Medulla oblongata (tissue), 1 donor: ENCODE measurements around the gene TBC1D10B.
"Not testable (repeated sequence)": the region's sequence is repeated elsewhere in the genome, so short reads cannot be mapped to it uniquely, and the experiment has no call there.

ENCODE experiments used
- DNase-seq: peaks from one replicate; pipeline ENCODE4 v3.0.0-alpha.2; 2015; ENCODE audit errors: extremely low spot score

Gene TBC1D10B

DNA sequence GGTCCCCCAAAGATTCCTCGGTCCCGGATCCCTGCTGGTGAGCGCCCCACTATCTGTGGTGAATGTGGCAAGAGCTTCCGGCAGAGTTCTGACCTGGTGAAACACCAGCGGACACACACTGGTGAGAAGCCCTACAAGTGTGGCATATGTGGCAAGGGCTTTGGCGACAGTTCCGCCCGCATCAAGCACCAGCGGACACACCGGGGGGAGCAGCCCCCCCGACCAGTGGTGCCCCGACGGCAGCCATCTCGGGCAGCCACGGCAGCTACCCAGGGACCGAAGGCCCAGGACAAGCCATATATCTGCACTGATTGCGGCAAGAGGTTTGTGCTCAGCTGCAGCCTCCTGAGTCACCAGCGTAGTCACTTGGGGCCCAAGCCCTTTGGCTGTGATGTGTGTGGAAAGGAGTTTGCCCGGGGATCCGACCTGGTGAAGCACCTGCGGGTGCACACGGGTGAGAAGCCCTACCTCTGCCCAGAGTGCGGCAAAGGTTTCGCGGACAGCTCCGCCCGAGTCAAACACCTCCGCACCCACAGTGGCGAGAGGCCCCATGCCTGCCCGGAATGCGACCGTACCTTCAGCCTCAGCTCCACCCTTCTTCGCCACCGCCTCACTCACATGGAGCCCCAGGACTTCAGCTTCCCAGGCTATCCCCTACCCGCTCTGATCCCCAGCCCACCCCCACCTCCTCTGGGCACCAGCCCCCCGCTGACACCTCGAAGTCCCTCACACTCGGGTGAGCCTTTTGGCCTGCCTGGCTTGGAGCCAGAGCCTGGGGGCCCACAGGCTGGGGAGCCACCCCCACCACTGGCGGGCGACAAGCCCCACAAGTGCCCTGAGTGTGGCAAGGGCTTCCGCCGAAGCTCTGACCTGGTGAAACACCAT, 27.7 kb upstream of the TBC1D10B start:
- DNase-seq = no peak

DNA sequence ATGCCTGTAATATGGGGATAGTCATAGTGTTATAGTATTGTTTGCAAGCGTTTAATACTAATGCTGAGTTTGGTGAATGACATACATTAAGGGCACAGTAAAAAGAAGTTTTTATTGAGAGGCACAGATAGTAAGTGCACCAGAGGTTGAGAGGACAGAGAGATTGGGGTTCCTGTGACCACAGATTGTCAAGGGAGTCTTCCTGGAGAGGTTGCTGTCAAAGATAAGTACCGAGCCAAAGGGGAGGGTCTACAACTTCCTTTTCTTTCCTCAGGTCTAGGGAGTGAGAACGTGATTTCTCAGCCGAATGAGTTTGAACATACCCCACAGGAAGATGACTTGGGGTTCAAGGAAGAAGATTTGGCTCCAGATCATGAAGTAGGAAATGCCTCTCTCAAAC, 26.8 kb upstream of the TBC1D10B start:
- no peak for DNase-seq

DNA sequence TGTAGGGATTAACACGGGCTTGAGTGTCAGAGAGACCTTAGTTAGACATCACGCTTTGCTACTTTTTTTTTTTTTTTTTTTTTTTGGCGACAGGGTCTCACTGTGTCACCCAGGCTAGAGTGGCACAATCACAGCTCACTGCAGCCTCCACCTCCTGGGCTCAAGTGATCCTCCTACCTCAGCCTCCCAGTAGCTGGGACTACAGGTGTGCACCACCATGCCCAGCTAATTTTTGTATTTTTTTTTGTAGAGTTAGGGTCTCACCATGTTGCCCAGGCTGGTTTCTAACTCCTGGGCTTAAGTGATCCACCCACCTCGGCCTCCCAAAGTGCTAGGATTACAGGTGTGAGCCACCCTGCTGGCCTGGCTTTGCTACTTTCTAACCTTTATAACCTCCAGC, 26.3 kb upstream of the TBC1D10B start:
- not testable (repeated sequence) for DNase-seq

- no peak for DNase-seq
These were observed 25.8 kb upstream of the TBC1D10B start for GRCh38 chr16:30395992-30396585.

DNA sequence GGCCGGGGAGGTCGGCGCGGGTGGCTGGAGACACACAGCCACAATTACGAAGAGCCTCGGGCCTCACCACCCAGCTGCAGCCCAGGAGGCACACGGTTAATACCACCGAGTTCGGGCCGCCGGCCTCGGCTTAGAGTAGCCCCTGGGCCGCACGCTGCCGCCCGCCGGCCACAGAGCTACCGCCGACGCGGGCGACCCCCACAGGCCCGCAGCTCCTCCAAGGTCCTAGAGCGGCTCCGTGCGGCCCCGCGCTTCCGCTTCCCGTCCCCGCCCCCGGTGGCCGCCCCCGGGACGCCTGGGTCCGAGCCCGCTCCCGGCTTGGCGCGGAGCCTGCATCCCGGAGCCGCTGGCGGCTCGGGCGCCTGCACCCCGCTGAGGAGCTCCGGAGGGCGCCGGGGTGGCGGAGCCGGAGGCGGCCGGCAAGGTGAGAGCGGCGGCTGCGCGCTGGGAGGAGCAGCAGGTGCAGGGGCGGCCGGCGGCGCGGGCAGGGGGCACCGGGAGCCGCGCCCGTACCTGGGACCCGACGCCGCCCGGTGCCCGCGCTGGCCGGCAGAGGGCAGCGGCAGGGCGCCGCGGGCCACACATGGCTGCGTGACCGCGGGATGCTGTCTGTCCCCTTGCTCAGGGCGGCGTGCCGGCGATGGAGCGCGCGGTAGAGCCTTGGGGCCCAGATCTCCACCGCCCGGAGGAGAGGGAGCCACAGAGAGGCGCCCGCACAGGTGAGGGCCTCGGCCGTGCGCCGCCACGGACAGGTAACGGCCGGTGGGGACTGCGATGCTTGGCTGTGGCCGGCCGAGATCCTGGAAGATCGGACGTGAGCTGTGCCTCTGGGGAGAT, 25.1 kb upstream of the TBC1D10B start, which contains the start of gene ZNF48:
Gene ZNF48 (plus strand): TSS at position 266 of the 837 bp plus-strand sequence. CDS start 375 bp downstream, at position 641.
- peak; percentile 93 for DNase-seq

GRCh38 chr16:30394592-30395154, 24.4 kb upstream of the TBC1D10B start:
- no peak for DNase-seq

DNA sequence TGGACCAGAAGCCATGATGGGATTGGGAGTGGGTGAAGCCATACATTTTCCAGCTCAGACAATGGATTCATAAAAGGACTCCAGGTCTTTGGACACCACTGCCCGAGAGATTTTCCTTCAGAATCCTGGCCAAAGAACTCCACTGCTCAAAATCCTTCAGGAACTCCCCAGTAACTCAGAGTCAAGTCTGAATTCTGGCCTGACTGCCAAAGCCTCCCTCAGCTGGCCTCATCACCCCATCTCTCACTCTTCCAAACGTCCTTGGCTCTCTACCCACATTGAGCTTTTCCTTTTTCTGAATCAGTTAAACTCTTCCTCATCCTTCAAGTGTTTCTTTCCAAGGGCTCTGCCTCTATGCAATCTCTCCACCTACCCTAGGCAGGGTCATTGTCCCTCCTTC, 13.2 kb upstream of the TBC1D10B start:
- no peak for DNase-seq

GRCh38 chr16:30382111-30382881, 12.0 kb upstream of the TBC1D10B start, which contains the start of gene SEPTIN1:
Gene SEPTIN1, minus strand, starts transcription at chr16:30382561. Its CDS starts 19 bp downstream, at chr16:30382542.
- DNase-seq = no peak

DNA sequence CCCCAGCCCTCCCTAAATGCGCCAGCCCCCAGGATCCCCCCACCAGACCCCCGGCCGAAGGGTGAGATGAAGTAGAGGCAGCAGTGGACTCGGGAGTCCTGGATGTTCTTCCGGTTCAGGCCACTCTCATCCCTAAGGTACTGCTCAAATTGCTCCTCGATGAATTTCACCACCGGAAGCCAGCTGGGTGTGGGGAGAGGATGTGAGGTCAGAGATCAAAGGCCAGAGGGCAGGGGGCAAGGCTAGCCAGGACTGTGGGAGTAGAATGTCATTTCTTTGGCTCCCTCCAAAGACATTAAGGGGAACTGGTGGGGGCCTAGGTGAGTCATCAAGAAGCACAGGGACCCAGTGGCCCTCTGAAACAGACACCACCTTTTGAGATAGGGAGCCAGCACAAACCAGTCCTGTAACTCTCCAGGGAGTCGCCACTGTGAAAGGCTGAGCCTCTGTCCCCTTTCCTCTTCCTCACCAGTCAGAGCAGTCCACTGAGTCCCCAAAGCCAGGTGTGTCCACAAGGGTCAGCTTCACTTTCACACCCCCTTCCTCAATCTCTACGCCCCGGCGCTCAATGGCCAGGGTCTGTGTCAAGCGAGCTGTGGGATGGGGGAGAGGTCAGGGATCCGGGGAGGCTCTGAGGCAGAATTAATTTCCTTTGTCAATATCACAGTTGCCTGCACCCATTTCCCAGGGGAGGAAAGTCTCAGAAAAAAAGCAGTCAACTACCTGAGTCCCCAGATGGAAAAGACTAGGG, 11.2 kb upstream of the TBC1D10B start:
- DNase-seq = no peak

- no peak for DNase-seq
These were observed 10.5 kb upstream of the TBC1D10B start for GRCh38 chr16:30380803-30381208.

DNA sequence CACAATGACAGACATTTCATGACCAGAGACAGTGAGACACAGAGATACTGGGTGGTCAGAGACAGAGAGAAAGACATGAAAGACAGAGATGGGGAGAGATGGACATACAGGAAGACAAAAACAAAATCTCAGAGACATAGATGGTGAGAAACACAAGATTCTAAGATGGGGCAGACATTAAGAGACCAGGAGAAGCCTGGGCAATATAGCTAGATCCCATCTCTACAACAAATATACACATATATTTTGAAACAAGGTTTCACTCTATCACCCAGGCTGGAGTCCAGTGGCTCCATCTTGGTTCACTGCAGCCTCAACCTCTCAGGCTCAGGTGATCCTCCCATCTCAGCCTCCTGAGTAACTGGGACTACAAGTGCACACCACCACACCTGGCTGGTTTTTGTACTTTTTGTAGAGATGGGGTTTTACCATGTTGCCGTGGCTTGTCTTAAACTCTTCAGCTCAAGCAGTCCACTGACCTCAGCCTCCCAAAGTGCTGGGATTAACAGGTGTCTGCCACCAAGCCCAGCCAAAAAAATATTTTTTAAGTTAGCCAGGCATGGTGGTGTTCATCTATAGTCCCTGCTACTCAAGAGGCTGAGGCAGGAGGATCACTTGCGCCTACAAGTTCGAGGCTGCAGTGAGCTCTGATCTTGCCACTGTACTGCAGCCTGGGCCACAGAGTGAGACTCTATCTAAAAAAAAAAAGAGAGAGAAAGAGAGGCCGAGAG, 9.9 kb upstream of the TBC1D10B start:
- no peak for DNase-seq

DNA sequence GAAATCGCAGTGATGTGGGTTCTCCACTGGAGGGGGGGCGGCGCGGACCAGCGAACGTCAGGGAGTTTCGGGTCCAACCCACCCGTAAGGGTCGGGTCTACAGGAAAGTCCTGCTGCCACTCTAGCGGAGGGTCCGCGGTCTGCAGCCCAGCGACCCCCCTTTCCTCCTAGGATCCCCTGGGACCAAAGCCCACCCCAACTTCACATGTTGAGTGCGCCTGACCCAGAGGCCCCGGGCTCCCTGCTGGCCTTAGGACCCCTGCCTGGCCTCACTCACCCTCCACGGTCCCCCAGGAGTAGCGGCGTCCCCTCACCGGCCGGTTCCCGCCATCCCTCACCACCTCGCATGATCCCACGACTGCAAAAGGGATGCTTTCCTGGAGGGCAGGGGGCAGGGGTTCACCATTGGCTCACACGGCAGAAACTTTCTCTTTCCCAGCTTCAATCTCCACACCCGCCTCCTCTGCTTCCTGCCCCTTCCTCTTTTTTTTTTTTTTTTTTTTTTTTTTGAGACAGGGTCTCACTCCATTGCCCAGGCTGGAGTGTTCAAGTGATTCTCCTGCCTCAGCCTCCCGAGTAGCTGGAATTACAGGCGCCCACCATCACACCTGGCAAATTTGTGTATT, 9.0 kb upstream of the TBC1D10B start:
- no peak for DNase-seq

- DNase-seq = peak; percentile 99
These were observed 8.2 kb upstream of the TBC1D10B start for GRCh38 chr16:30378236-30379157.

- peak; percentile 93 for DNase-seq
These were observed 7.5 kb upstream of the TBC1D10B start for GRCh38 chr16:30377812-30378235.

DNA sequence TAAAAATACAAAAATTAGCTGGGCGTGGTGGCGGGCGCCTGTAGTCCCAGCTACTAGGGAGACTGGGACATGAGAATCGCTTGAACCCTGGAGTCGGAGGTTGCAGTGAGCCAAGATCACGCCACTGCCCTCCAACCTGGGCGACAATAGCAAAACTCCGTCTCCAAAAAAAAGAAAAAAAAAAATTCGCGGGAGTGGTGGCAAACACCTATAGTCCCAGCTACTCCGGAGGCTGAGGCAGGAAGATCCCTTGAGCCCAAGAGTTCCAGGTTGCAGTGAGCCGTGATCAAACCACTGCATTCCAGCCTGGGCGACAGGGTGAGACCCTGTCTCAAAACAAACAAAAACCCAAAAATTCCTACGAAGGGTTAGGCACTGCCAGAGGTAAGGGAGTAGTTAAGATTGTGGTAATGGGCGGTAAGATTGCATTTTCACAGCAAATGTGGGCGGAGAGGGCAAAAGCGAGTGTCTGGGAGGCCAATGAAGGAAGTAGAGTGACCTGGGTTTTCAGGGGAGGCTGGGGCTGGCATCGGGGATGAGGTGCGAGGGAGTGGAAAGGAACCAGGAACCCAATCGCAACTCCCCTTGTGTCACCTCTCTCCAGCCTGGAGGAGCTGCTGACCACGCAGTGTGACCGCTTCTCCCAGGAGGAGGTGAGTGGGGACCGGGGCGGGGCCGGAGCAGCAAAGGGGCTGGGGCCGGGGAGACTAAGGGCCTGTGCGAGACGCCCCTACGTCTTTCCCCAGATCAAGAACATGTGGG, 6.9 kb upstream of the TBC1D10B start:
- DNase-seq = no peak

GRCh38 chr16:30376461-30376902, 6.2 kb upstream of the TBC1D10B start:
- no peak for DNase-seq

DNA sequence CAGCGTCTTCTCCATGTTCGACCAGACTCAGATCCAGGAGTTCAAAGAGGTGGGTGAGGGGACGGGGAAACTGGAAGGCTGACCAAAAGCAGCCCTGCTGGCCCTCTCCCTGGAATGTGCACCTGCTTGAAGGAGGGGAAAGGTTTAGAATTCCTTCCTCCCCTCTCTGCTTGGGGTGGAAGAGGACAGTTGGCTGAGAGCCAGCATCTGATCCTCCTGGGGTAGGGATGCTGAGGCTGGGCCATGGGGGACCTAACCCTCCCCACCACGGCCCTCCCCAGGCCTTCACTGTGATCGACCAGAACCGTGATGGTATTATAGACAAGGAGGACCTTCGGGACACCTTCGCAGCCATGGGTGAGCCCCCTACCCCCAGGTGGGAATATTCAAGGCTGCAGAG, 5.6 kb upstream of the TBC1D10B start:
- no peak for DNase-seq
